ENCODE results near the gene ACTN4.

The ACTN4 gene

DNA sequence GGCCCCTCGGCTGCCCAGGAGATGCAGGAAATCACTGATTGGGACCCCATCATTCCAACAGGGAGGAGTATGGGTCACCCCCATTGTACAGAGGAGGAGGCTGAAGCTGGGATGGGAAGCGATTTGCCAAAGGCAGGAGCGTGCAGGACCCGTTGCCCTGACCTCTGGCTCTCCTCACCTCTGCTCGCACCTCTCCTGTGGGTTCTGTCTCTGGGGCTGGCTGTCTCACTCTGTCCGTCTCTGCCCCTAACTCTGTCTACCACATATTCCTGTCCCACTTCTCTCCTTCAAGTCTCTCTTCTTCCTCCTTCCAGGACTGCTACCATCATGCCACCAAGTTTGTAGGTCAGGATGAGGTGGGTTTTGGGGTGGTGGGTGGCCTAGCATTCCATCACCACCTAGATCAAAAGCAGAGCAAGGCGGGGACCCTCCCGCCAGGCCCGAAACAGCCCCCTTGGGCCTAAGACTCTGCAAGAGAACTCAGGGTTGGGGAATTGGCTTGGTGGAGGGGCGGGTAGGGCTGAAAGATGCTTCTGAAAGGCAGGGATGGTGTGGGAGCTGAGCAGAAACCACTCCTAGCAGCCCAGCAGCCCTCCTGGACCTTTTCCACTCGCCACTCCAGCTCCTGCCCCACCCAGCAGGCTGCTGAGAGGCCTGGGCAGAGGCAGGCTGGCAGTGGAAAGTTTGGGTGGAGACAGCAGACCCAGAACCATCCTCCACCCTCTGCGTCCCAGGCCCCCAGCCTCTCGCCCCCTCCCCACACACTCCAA is 126.9 kb downstream of the ACTN4 start:
- H3K9ac ChIP-seq (ENCODE audit: low read depth, low read length), result no peak overlapping the region
- no peaks in the 10 kb centered on the region for H3K36me3 ChIP-seq (ENCODE audit: insufficient read depth, low read length)
- H3K9me3 ChIP-seq (ENCODE audit: control insufficient read depth, insufficient read depth, low read length), result no peaks in the 10 kb centered on the region
- H3K4me1 ChIP-seq (ENCODE audit: insufficient read depth, low read length), result peaks cover under 1% of the 10 kb centered on the region; the same call in 1 of the 2 replicates

DNA sequence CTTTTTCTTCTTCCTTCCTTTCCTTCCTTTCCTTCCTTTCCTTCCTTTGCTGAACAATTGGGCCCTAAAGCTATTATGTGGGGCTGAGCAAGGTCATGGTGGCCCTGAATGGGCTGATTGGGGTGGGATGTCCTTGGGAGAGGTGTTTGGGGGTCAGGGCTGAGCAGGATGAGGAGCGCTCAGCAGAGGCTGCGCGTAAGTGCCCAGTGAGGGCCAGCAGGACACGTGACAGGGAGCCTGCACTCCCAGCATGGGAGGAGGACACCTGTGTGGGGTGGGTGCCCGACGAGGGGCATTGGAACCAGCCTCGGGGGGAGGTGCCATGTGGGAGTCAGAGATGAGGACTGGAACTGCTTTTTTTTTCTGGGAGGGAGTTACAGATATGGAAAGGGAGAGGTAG is 131.3 kb downstream of the ACTN4 start:
- no peaks in the 10 kb centered on the region for H3K36me3 ChIP-seq (ENCODE audit: insufficient read depth, low read length)
- no peaks in the 10 kb centered on the region; the same call in 1 of the 2 replicates for H3K4me1 ChIP-seq (ENCODE audit: insufficient read depth, low read length)
- no peaks in the 10 kb centered on the region for H3K9me3 ChIP-seq (ENCODE audit: control insufficient read depth, insufficient read depth, low read length)
- no peak overlapping the region for H3K9ac ChIP-seq (ENCODE audit: low read depth, low read length)

DNA sequence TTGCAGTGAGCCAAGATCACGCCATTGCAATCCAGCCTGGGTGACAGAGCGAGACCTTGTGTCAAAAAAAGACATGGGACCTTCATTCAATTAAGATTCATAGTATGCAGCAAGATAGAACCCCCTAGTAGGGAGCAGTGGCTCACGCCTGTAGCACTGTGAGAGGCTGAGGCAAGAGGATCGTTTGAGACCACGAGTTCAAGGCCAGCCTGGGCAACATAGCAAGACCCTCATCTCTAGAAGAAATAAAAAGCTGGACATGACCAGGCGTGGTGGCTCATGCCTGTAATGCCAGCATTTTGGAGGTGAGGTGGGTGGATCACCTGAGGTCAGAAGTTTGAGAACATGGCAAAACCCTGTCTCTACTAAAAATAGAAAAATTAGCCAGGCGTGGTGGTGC is 133.0 kb downstream of the ACTN4 start:
- Histone ChIP-seq H3K4me1 (ENCODE audit: insufficient read depth, low read length) (no peaks in the 10 kb centered on the region), H3K9me3 (ENCODE audit: control insufficient read depth, insufficient read depth, low read length) (no peaks in the 10 kb centered on the region), H3K9ac (ENCODE audit: low read depth, low read length) (no peak overlapping the region), H3K36me3 (ENCODE audit: insufficient read depth, low read length) (no peaks in the 10 kb centered on the region)

DNA sequence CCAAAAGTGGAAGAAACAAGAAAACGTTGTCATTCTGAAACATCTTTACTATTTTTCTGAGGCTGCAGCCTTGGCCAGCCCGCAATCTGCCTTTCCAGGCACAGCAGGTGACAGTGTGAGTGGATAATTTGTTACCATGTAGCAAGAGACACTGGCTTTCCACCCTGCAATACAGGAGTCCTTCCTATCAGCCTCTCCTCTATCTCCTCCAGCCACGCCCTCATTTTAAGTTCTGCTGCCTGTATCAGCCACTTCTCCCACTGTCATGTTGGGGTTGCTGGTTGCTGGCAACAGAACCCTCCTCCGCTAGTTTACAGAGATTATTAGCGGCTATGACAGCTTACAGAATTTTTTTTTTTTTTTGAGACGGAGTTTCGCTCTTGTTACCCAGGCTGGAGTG is 133.6 kb downstream of the ACTN4 start:
- Histone ChIP-seq H3K4me1 (ENCODE audit: insufficient read depth, low read length) (no peaks in the 10 kb centered on the region), H3K9ac (ENCODE audit: low read depth, low read length) (no peak overlapping the region), H3K36me3 (ENCODE audit: insufficient read depth, low read length) (no peaks in the 10 kb centered on the region), H3K9me3 (ENCODE audit: control insufficient read depth, insufficient read depth, low read length) (no peaks in the 10 kb centered on the region)

All from ES-I3 (cell line).